T follicular helper cell (primary cell): ENCODE data around the gene FAM83E.
A peak's percentile ranks its signal among the peaks of the same experiment; 100 is the strongest.

Experiments
- DNase-seq: peaks from one replicate; pipeline ENCODE4 v3.0.0-alpha.2; 2020; ENCODE audit warnings: low read depth

FAM83E gene

GRCh38 chr19:48628486-48629296, 13.8 kb upstream of the FAM83E start:
- DNase-seq = no peak

GRCh38 chr19:48627865-48628314, 13.0 kb upstream of the FAM83E start:
- DNase-seq = no peak

GRCh38 chr19:48627201-48627864, 12.5 kb upstream of the FAM83E start:
- no peak for DNase-seq

- no peak for DNase-seq
Measured at GRCh38 chr19:48625891-48626327, 11.0 kb upstream of the FAM83E start.

GRCh38 chr19:48624791-48625723, 10.2 kb upstream of the FAM83E start:
- DNase-seq = no peak

- peak; percentile 87 for DNase-seq
Measured at GRCh38 chr19:48624067-48624594, 9.3 kb upstream of the FAM83E start.

- no peak for DNase-seq
Measured at GRCh38 chr19:48623556-48624066, 8.7 kb upstream of the FAM83E start.

- DNase-seq = no peak
Measured at GRCh38 chr19:48619692-48620585, 5.1 kb upstream of the FAM83E start.

- DNase-seq = peak; percentile 88
Measured at GRCh38 chr19:48618916-48619691, 4.2 kb upstream of the FAM83E start, which contains the start of the genes RPL18 and SPHK2. Gene RPL18 (minus strand): TSS chr19:48619178. CDS start chr19:48619143, 35 bp downstream. Gene SPHK2 (plus strand): TSS chr19:48619506. CDS start chr19:48620515, 1,009 bp downstream.

- DNase-seq = no peak
Measured at GRCh38 chr19:48618278-48618915, 3.5 kb upstream of the FAM83E start.

GRCh38 chr19:48617146-48617937, 2.5 kb upstream of the FAM83E start:
- DNase-seq = no peak

GRCh38 chr19:48616491-48617056, 1.7 kb upstream of the FAM83E start:
- no peak for DNase-seq

GRCh38 chr19:48616041-48616436, 1.2 kb upstream of the FAM83E start:
- no peak for DNase-seq

GRCh38 chr19:48615231-48616040, 560 bp upstream of the FAM83E start:
- DNase-seq = no peak

GRCh38 chr19:48613852-48614435, 932 bp downstream of the FAM83E start:
- no peak for DNase-seq

GRCh38 chr19:48613024-48613851, 1.6 kb downstream of the FAM83E start:
- DNase-seq = no peak
